ENCODE data around the gene SLC22A1.

DNA sequence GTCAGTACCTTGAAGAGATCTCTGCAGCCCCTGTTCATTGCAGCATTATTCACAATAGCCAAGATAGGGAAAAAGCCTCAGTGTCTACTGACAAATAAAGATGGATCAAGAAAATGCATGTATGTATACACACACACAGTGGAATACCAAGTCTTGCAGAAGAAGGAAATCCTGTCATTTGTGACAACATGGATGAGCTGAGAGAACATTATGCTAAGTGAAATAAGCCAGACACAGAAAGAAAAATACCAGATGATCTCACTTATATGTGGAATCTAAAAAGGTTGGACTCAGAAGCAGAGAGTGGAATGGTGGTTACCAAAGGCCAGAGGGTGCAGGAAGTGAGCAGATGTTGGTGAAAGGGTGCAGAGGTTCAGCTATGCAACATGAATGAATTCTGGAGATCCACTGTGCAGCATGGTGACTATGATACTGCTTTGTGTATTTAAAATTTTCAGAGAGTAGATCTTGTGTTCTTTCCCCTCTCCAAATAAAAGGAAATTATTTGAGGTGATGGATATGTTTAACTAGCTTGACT is 11.0 kb upstream of the SLC22A1 start:
- TF ChIP-seq, protein P1, sequence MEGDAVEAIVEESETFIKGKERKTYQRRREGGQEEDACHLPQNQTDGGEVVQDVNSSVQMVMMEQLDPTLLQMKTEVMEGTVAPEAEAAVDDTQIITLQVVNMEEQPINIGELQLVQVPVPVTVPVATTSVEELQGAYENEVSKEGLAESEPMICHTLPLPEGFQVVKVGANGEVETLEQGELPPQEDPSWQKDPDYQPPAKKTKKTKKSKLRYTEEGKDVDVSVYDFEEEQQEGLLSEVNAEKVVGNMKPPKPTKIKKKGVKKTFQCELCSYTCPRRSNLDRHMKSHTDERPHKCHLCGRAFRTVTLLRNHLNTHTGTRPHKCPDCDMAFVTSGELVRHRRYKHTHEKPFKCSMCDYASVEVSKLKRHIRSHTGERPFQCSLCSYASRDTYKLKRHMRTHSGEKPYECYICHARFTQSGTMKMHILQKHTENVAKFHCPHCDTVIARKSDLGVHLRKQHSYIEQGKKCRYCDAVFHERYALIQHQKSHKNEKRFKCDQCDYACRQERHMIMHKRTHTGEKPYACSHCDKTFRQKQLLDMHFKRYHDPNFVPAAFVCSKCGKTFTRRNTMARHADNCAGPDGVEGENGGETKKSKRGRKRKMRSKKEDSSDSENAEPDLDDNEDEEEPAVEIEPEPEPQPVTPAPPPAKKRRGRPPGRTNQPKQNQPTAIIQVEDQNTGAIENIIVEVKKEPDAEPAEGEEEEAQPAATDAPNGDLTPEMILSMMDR (IDR thresholded peaks at IDR 0.05), result no peak
- TF ChIP-seq POLR2A (IDR thresholded peaks at IDR 0.05; ENCODE audit: low read depth) (no peak), POLR2AphosphoS5 (IDR thresholded peaks at IDR 0.05) (no peak), EP300 (IDR thresholded peaks at IDR 0.05) (no peak)
